Hepatocyte (in vitro differentiated cells): ENCODE measurements around the gene PTPRH.

Source experiments
- EZH2 ChIP-seq: fragments of 200-600 bp; sonication (generic); IDR thresholded peaks from 2 replicates; pipeline ENCODE4 v1.6.1; 2016; ENCODE audit warnings: antibody characterized with exemption, mild to moderate bottlenecking, borderline replicate concordance
- EZH2phosphoT487 ChIP-seq: fragments of 200-600 bp; sonication (generic); IDR thresholded peaks from one replicate; pipeline ENCODE4 v1.6.1; 2018; ENCODE audit warnings: antibody characterized with exemption, mild to moderate bottlenecking, low read depth, moderate library complexity; ENCODE audit not compliant: unreplicated experiment, severe bottlenecking
- TF ChIP-seq, protein P1 (sequence below): fragments of 200-600 bp; sonication (generic); IDR thresholded peaks from 2 replicates; pipeline ENCODE4 v1.5.1; 2016; ENCODE audit warnings: antibody characterized with exemption, mild to moderate bottlenecking; ENCODE audit not compliant: poor library complexity

DNA sequence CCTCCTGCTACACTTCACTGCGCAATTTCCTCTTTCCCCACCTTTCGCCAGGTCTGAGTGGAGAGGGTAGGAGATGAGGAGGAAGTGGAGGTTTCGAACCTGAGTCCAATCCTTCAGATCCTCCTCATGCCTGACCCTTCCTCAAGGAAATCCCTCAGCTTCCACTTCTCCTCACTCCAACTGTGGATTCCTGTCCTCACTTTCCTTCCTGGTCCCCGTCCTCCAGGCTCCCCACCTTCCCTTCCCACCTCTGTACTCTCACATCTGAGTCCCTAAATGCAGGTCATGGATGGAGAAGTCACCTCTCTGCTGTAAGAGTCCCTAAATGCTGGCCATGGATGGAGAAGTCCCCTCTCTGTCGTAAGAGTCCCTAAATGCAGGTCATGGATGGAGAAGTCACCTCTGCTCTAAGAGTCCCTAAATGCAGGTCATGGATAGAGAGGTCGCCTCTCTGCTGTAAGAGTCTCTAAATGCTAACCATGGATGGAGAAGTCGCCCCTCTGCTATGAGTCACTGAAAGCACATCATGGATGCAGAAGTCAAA lies 16.2 kb upstream of the PTPRH start:
- TF ChIP-seq, protein P1, sequence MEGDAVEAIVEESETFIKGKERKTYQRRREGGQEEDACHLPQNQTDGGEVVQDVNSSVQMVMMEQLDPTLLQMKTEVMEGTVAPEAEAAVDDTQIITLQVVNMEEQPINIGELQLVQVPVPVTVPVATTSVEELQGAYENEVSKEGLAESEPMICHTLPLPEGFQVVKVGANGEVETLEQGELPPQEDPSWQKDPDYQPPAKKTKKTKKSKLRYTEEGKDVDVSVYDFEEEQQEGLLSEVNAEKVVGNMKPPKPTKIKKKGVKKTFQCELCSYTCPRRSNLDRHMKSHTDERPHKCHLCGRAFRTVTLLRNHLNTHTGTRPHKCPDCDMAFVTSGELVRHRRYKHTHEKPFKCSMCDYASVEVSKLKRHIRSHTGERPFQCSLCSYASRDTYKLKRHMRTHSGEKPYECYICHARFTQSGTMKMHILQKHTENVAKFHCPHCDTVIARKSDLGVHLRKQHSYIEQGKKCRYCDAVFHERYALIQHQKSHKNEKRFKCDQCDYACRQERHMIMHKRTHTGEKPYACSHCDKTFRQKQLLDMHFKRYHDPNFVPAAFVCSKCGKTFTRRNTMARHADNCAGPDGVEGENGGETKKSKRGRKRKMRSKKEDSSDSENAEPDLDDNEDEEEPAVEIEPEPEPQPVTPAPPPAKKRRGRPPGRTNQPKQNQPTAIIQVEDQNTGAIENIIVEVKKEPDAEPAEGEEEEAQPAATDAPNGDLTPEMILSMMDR: no peak
- no peak for TF ChIP-seq EZH2phosphoT487
- no peak for TF ChIP-seq EZH2
